Esophagus squamous epithelium (tissue), 5 donors: ENCODE data around the gene SEMA6A. TPM values are rescaled to one million over a fixed set of nuclear protein-coding genes. Genes with fewer than 3 reads are reported as not detected.

Experiments used
- DNase-seq: peaks from one replicate; lab custom pipeline; 2025; lab: John Stamatoyannopoulos, UW
- H3K27ac ChIP-seq, 4 donors: fragments of 200-600 bp; sonication (generic); one replicate each; pipeline ENCODE4 v1.5.1; 2016 to 2019; ENCODE audit warnings: mild to moderate bottlenecking in 1 of 4
- H3K27me3 ChIP-seq, 4 donors: fragments of 200-600 bp; sonication (generic); 1 replicate in 3 of 4; 2 replicates in 1 of 4; pipeline versions ENCODE4 v1.5.1 to v1.6.0; 2017 to 2021; ENCODE audit warnings: antibody characterized with exemption in 1 of 4
- H3K36me3 ChIP-seq, 3 donors: fragments of 200-600 bp; sonication (generic); one replicate each; pipeline ENCODE4 v1.5.1; 2016 to 2019
- H3K4me1 ChIP-seq, 3 donors: fragments of 200-600 bp; sonication (generic); one replicate each; pipeline ENCODE4 v1.5.1; 2017 to 2019
- H3K4me3 ChIP-seq, 4 donors: fragments of 200-600 bp; sonication (generic); 1 replicate in 3 of 4; 2 replicates in 1 of 4; pipeline ENCODE4 v1.5.1; 2016 to 2019; ENCODE audit warnings: mild to moderate bottlenecking in 2 of 4, moderate library complexity in 1 of 4
- H3K9me3 ChIP-seq, 3 donors: fragments of 200-600 bp; sonication (generic); one replicate each; pipeline ENCODE4 v1.5.1; 2016 to 2019
- POLR2A ChIP-seq, 4 donors: fragments of 450-650 bp; IDR thresholded peaks; one replicate each; pipeline ENCODE4 v1.6.1; 2017; ENCODE audit warnings: antibody characterized with exemption in 4 of 4, mild to moderate bottlenecking in 4 of 4, moderate library complexity in 3 of 4
- WGBS, 2 donors: methylation state at CpG; one replicate each; pipeline ENCODE4 v1.1.5; 2018; 5-methylcytosine and 5-hydroxymethylcytosine counted together
- intact Hi-C: fragments of 100-400 bp; cut with DNase I; formaldehyde crosslinking; loops from one replicate; pipeline ENCODE4 v1.15.0; 2022
- total RNA-seq, 4 donors: library from RNA; depleted of rRNA; stranded (reverse); fragments of >200 nt; gene quantifications; one replicate each; pipeline ENCODE4 v1.1.0, GENCODE V29; 2016
- TF ChIP-seq, protein P1 (sequence below), 6 experiments: fragments of 450-650 bp in 4 of 6; fragments of 200-600 bp in 2 of 6; sonication (generic) in 2 of 6; IDR thresholded peaks; one replicate each; pipeline ENCODE4 v1.5.1; 2016 to 2019; ENCODE audit warnings: antibody characterized with exemption in 6 of 6, mild to moderate bottlenecking in 4 of 6, moderate library complexity in 4 of 6
- donor health status: DM: yes; HTN: yes; CAD: no.

Gene SEMA6A
- 10 to 100 TPM in 1 of 4 donors, 1 to 10 TPM in 3; 3.0 to 28.6 (median 4.3) TPM for total RNA-seq

- peak; percentile 21 for DNase-seq
- WGBS, 2 donors, result 1% methylated on average over 11 to 41 of the region's 66 CpGs
- H3K27me3 ChIP-seq, result peaks cover 0 to 57% (median 0%) of the 10 kb centered on the region in 4 donors
- H3K9me3 ChIP-seq, result no peaks in the 10 kb centered on the region
- no peaks in the 10 kb centered on the region for H3K36me3 ChIP-seq
- peak within 1 kb of the TSS; percentile 68 to 89 (median 82) for H3K27ac ChIP-seq
- TF ChIP-seq, protein P1, sequence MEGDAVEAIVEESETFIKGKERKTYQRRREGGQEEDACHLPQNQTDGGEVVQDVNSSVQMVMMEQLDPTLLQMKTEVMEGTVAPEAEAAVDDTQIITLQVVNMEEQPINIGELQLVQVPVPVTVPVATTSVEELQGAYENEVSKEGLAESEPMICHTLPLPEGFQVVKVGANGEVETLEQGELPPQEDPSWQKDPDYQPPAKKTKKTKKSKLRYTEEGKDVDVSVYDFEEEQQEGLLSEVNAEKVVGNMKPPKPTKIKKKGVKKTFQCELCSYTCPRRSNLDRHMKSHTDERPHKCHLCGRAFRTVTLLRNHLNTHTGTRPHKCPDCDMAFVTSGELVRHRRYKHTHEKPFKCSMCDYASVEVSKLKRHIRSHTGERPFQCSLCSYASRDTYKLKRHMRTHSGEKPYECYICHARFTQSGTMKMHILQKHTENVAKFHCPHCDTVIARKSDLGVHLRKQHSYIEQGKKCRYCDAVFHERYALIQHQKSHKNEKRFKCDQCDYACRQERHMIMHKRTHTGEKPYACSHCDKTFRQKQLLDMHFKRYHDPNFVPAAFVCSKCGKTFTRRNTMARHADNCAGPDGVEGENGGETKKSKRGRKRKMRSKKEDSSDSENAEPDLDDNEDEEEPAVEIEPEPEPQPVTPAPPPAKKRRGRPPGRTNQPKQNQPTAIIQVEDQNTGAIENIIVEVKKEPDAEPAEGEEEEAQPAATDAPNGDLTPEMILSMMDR (IDR thresholded peaks at IDR 0.05), result peak in 3 of 6 experiments; percentile 9 to 17 (median 13)
- TF ChIP-seq POLR2A (IDR thresholded peaks at IDR 0.05), result peak in 3 of 4 donors; percentile 40 to 86 (median 57)
- peaks cover 0 to 53% (median 12%) of the 10 kb centered on the region in 3 donors for H3K4me1 ChIP-seq
- intact Hi-C loops, result loop anchor here (10.0 kb wide), 1 partner anchor 370 kb away; no protein-coding TSS in a partner anchor
- H3K4me3 ChIP-seq, result peak within 1 kb of the TSS; percentile 40 to 81 (median 68)
Measured at GRCh38 chr5:116574367-116575325, at the start of gene SEMA6A. Gene SEMA6A (minus strand): TSS chr5:116574823. CDS start chr5:116504944, 69,879 bp downstream.

DNA sequence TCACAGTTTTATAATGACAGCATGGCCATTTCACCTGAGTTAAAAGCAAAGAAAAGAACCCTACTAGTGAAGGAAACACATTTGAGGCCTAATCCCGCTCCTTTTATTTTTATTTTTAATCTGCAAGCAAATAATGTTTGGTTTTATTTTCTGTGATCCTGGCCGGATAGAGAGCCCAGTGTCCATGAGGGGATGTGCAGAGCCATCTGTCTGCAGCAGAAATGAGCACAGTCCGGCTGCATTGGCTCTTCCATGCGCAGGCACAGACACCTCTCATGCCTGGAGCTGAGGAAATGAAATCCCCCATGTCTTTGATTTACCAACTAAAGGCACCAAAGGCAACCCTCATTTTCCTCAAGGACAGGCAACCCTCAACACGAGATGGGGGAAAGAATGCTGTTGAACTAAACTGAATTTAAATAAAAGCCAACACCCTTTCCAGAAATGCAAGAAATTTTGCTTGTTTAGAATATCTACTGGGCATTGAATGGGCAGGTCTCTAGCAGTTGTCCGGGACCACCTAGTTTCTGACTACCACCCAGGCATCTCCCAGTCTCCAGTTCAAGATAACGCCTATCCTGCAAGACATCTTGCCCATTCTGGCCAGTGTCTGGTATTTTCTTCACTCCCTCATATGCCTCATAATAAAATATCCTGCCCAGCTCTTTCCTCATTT lies 47.9 kb upstream of the SEMA6A start:
- intact Hi-C loops, result no loop called here
- no peak for TF ChIP-seq POLR2A (IDR thresholded peaks at IDR 0.05)
- TF ChIP-seq, protein P1 (IDR thresholded peaks at IDR 0.05), result no peak
- Histone ChIP-seq H3K27ac (no peak overlapping the region), H3K27me3 (no peaks in the 10 kb centered on the region), H3K4me3 (no peak overlapping the region), H3K4me1 (peaks cover 0 to 17% (median 7%) of the 10 kb centered on the region in 3 donors), H3K36me3 (no peaks in the 10 kb centered on the region), H3K9me3 (no peaks in the 10 kb centered on the region)
- 69 to 81% methylated on average over 7 of the region's 7 CpGs for WGBS, 2 donors
- no peak for DNase-seq

DNA sequence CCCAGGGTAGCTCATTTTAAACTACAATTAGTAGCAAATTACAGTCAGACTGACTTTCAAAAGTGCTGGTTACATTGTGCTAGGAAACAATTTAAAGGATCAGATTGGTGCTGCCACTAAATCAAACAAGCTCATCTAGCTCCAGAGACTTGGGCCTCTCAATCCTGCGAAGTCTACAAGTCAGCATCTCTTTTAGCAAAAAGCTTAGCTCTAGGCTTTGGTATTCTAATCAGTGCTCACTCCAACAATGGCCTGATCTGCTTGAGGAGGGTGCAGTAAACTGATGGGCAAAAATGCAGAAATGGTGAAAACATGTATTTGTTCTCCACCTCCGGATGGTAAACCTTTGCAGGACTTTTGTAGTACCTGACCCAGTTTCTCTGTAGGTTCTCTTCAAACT lies 47.0 kb upstream of the SEMA6A start:
- DNase-seq, result no peak
- no peak overlapping the region for H3K27ac ChIP-seq
- no peaks in the 10 kb centered on the region for H3K27me3 ChIP-seq
- H3K4me3 ChIP-seq, result no peak overlapping the region
- WGBS, 2 donors, result 75 to 87% methylated on average over 2 of the region's 2 CpGs
- H3K36me3 ChIP-seq, result no peaks in the 10 kb centered on the region
- H3K9me3 ChIP-seq, result no peaks in the 10 kb centered on the region
- H3K4me1 ChIP-seq, result peaks cover 0 to 10% (median 7%) of the 10 kb centered on the region in 3 donors
- intact Hi-C loops, result no loop called here
- no peak for TF ChIP-seq POLR2A (IDR thresholded peaks at IDR 0.05)
- TF ChIP-seq, protein P1 (IDR thresholded peaks at IDR 0.05), result no peak

- 73 to 91% methylated on average over 1 of the region's 1 CpG for WGBS, 2 donors
- DNase-seq, result no peak
- Histone ChIP-seq H3K4me1 (peaks cover 0 to 8% (median 0%) of the 10 kb centered on the region in 3 donors), H3K27ac (no peak overlapping the region), H3K4me3 (no peak overlapping the region), H3K27me3 (no peaks in the 10 kb centered on the region), H3K9me3 (no peaks in the 10 kb centered on the region), H3K36me3 (no peaks in the 10 kb centered on the region)
- TF ChIP-seq, protein P1 (IDR thresholded peaks at IDR 0.05), result no peak
- TF ChIP-seq POLR2A (IDR thresholded peaks at IDR 0.05), result no peak
- intact Hi-C loops, result no loop called here
Measured at GRCh38 chr5:116616876-116617275, 42.3 kb upstream of the SEMA6A start.
